HG03558 (cell line): Measurements from ENCODE around the gene CA12.

ENCODE experiments used
- ATAC-seq: cut with Tn5 transposase; IDR thresholded peaks from one replicate; pipeline ENCODE4 v1.9.1; 2021; ENCODE audit warnings: moderate number of reproducible peaks; ENCODE audit not compliant: unreplicated experiment; ENCODE audit errors: extremely low read depth

The CA12 gene

DNA sequence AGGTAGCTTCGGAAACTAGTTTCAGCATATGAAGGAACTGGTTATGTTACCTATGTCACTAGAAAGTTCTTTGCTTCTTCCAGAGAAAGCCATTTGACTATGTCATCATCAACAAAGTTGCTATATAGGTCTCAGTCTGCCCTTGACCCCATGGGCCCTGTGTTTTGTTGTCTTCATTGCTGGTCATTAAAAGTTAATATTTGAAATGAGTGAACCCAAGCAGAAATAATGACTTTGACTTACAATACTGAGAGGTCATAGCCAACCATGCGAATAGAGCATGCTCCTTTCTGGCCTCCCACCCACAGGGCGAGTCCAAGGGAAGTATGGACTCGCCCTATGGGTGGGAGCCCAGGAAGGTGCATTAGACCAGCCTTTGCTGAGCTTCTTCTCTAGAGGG, 63.3 kb downstream of the CA12 start:
- no peak for ATAC-seq

DNA sequence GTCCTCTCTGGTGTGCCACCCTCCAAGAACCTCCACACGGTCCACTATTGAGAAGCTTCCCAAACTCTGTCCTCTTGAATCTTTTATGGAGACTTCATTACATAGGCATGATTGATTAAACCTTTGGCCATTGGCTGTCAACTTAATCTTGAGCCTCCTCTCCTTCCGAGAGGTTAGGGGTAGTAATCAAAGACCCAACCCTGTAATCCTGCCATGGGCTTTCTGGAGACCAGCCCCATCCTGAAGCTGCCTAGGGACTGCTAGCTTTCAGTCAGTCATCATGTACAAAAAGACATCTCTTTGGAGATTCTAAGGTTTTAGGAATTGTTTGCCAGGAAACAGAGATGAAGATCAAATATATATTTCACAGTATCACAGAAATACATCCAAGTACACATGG, 67.2 kb downstream of the CA12 start:
- no peak for ATAC-seq

DNA sequence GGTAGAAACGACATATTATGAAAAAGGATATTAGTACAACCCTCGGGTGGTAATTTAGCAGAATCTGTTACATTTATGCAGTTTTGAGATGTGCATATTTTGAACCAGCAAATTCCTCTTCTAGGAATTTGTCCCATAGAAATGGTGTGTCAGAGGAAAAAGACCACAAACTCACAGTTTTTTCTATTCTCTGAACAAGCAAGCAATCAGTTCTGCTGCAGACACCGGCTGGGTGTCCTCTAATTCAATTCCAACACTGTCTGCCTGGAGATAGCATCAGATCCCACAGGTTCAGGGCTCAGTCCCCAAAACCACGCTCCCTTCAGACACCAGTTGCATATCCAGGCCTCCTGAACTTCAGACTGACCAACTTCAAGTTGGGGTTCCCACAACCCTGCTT, 67.8 kb downstream of the CA12 start:
- no peak for ATAC-seq

DNA sequence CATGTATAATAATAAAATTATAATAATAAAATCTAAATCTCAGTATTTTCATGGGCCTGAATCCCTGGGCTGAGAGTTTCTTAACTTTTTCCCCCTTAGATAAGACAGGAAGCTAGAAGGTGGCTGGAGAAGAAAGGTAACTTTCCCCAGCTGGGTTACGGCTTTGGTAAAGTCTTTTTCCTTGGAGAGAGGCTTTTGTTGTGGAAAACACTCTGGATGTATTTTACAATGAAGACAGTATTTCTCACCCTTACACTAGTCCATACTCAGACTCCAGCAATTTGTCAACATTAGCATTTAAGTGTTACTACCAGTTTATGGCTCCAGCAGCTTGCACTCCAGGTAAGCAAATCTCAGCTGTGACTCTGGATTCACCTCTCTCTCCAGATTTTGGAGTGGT, 69.4 kb downstream of the CA12 start:
- no peak for ATAC-seq

DNA sequence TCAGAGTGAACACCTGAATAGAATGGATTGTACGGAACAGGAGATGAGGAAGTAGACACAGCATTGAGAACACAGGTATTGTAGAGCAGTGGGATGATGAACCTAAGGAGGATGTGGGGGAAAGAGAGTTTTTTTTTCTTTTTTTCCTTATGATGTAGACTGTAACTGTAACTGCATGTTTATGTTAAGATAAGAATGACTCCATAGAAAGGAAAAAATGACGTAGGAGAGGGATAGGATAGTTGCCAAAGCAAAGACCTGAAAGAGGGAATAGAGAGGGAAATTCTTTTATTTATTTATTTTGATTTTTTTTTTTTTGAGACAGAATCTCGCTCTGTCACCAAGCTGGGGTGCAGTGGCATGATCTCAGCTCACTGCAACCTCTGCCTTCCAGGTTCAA, 71.0 kb downstream of the CA12 start:
- ATAC-seq: no peak

DNA sequence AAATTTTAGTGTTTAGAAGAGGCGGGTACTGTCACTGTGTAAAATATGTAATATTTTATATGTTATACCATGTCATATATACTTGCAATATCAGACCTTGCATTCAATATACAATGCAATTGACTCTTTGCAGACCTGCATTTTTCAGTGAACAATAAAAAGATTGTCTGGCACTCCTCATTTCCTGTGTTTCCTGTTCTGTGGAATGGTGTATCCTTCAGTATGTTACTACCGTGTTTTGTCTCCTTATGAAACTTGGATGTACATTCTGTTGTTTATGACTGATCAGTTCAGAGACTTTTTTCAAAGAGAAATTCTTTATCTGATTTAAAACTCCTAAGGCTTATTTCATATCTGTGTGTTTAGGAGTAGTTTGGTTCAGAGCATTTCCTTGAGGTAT, 72.7 kb downstream of the CA12 start:
- ATAC-seq: no peak

DNA sequence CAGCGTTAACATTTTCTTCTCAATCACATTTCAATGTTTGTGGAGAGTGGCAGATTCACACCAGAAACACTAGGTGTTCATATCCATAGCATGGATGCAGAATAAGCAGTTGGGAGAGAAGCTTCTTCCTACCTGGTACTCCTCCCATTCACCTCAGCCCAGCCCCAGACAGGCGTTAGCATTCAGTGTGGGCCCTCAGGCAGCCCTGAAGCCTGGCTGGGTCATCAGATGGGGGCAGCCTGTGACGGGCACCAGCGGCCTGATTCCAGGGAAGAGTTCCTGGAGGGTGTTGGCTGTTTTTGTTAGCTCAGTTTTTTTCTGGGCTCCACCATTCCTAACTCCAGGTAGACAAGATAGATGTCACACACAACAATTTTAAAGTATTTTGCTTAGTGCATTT, 73.2 kb downstream of the CA12 start:
- no peak for ATAC-seq

DNA sequence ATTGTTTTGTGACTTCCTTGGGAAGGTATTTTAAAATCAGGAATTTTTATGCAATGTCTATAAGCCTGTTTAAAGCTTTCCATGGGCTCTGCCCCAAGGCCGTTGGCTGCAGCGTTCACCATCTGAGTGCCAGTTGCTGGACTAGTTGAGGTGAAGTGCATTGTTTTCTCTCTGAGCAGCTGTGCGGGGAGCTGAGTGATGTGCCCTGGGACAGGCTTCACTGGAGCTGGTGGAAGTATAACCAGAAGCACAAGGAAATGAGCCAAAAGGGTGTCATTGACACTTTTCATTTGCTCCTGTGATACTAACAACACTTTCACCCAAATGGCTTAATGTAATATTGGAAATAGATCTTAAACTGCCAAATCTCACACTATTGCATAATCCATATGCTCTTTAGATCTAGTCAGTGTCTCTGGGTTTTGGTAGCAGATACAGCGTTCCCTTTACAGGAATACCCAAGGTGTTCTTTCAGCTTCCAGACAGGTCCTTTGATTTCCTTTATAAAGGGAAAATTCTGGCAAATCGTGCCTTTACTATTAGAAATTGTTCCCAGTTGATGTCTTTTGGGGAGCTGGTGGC, 75.1 kb downstream of the CA12 start:
- no peak for ATAC-seq

DNA sequence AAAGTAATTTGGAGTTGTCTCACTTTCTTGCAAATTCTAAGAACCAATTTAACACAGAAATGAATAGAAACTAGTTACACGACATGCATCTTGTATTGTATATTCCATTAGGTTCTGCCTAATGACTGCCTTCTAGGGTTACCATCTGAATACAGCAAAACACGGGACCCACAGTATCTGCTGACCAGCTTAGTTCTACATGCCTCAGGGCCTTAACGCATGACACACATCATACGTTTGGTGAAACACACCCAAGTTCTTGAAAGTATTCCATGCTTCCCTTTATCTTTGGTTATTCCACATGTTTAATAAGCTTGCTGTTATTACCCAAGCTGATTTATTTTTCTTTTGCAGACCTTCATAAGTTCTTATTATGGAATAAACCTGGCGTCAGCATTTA, 76.4 kb downstream of the CA12 start:
- ATAC-seq: no peak

DNA sequence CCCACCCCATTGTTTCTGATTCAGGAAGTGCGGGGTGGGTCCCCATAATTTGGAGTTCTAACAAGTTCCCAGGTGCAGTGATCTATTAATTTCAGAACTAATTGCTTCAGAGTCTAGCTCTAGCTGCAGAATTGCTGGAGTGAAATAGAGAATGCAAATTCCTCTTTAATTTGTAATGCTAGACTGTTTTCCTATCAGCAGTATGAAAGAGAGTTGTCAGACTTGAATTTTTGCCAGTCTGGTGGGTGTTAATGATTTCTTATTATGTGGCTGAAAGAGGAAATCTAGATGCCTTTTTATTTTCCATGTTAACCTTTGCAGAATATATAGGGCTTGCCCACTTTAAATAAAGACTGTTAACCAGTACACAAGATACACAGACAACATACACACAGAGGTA, 80.6 kb downstream of the CA12 start:
- no peak for ATAC-seq

DNA sequence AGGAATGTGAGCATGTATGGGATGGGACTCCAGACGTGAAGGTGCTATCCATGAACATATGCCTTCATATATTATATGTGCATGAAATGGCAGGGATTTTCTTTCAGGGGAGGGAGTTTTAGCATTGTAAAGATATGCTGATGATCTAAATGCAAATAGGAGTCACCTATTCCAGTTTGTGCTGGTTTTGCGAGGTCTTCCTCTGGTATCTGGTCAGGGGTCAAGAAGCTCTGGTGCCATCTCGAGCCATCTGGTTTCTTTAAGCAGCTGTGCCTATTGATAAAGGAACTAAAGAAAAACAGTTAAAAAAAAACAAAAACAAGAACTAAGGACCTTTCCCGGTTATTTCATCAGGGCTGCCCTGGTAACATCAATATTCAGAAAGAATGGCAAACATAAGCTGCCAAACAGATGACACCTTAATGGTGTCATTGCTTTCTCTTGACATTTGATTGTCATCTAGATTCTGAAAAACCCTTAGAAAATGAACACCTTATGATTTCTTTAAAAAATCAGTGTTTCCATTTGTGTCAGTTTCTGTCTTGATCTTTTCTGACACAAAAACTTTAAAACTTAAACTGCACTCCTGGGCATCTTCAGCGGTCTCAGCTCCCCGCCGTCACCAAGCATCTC, 81.6 kb downstream of the CA12 start:
- no peak for ATAC-seq

DNA sequence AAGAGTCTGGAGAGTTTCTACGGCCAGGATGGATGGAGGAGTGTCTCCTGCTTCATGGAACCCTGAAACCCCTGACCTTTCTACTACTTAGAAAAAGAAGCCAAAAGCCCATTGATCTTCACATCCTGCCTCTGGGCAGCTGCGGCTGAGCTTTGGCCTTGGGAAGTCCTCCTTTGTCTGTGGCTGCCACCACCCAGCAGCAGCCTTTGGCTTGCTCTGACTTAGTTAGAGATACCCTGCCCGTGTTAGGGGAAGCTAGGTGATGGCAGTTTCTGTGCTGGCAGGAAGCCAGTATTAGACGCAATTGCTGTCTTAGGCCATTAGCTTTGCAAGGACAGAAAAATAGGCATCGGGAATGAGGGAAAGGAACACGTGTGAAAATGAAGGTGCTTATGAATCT, 85.5 kb downstream of the CA12 start:
- ATAC-seq: no peak

DNA sequence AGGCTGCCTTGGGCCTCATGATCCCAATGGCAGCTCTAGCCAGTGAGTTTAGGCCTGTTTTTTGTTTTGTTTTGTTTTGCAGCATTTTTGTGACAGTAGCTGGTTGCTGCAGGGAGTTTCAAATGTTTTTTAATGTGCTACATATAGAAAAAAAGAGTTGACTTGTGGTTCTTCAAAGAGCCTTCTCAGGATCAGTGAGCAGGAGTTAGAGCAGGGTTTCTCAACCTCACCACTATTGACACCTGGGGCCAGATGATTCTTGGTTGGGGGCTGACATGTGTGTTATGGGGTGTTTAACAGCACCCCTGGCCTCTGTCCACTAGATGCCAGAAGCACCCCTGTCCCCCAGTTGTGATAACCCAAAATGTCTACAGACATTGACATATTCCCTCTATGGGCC, 86.3 kb downstream of the CA12 start:
- ATAC-seq: no peak

DNA sequence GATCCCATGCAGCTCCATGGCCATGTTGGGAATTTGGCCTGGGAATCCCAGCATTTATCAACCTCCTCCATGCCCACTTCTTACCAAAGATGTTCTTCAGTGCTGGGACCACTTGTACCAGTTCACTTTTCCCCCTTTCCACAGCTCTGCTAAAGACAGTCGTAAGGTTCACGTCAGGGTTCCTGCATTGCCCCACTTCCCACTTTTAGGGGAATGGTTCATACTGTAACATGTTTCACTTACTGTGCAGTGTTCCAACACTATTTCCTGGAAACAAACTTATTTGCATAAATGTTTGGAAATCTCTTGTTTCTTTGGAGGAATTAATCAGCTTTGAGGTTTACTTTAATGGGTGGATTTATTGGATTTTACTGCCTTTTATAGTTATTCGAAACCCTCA, 87.3 kb downstream of the CA12 start:
- no peak for ATAC-seq

DNA sequence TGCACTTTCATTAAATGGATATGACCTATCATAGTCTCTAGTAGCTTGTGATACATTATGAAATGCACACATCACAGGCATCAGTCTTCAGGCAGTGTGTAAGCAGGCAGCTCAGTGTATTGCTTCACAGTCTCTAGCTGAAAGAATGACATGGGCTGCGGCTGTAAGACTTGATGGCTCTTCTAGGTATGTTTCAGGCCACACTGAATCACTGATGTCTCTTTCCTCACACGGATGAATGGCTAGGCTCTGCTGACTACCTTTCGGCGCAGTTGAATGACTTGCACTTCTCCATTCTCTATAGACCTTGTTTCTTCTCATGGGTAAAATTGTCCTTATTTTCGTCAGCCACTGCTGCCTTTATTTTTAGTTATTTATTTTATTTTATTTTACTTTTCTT, 88.9 kb downstream of the CA12 start:
- no peak for ATAC-seq

DNA sequence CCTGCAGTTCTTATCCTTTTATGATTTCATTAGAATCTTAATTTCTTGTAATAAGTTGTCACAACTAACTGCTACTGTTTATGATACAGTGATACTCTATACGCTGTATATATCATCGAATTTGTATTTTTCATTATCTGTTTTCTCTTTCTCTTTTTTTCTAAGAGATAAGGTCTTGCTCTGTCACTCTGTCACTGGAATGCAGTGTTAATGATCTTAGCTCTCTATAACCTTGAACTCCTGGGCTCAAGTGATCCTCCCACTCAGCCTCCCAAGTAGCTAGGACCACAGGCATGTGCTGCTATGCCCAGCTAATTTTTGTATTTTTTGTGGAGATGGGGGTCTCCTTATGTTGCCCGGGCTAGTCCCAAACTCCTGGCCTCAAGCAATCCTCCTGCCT, 89.4 kb downstream of the CA12 start:
- ATAC-seq: no peak

DNA sequence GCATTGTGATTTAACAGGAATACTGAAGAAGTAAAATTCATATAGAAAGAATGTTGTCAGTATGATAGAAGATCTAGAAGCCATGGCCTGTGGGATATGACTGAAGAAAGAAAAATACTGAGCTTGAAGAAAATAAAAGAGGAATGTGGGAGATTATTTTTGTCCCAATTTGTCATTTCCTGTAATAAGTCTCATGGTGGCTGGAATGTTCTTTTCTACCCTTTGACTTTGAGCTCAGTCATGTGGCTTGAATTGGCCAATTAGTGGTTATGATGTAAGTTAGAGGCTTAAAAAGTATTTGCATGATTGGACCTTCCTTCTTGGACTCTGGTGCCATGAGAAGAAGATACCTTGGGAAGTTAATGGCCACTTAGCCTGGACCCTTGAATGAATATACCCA, 90.1 kb downstream of the CA12 start:
- no peak for ATAC-seq

DNA sequence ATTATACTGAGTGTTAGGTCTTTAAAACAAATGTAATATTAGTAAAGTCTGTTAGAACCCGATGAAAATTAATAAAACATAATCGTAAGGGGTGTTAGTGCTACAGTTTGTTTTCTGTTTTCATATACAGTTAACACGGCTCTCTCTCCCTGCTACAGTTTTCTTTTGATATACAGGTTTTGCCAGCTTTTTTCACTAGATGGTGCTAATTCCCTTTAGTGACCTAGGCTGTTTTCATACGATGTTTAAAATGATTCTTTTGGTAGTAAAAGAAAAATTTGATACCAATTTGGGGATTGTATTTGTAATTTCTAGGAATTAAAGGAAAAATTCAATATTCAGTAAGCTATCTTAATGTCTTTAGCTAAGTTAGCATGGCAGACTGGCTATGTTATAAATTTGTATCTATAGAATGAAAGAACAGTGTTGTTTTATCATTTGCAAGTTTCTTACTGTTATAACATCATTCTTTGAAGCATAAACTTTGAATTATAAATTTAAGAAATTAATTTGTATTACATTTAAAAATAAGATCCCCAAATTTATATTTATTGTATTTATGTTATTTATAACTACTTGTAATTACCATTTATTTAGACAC, 92.8 kb downstream of the CA12 start:
- ATAC-seq: no peak

DNA sequence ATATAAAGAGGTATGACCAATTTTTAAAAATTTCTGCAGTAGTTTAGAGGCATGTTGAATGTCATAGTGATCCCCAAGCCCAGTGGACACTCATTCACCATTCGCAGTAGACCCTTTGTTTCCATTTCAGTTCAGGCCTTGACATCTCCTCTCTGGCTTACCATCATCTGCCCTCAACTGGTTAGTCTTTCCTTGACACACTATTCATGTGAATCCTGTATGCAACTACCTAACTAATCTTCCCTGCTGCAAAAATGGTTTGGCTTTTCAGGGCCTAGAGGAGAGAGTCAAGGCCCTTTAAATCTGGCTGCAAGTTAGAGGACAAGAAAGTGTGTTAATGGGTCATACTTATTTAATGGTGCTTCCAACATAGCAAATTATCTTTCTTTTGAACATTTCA, 93.3 kb downstream of the CA12 start:
- ATAC-seq: no peak

DNA sequence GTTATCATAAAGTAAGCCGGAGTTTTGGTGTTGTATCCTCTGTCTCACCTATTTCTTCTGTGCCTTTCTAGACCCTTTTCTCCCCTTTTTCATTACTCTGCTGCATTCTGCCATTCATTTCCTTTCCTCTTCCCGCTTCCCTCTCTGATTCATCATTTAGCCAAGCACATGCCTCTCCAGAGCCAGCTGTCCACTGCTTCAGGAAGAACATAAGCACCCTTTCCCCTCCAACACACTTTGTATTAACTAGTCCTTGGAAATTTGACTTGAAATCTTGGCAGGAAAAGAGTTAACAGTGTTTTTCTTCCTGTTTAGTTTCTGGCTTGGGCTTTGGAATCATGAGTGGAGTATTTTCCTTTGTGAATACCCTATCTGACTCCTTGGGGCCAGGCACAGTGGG, 94.5 kb downstream of the CA12 start:
- ATAC-seq: no peak

DNA sequence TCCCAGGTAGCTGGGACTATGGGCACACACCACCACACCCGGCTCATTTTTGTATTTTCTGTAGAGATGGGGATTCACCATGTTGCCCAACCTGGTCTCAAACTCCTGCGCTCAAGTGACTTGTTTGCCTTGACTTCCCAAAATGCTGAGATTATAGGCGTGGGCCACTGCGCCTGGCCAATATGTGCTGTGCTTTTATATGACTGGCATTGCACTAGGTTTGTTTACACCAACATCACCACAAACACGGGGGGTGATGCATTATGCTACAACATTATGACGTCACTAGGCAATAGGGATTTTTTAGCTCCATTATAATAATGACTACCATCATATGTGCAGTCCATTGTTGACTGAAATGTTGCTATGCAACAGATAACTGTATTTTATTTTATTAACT, 97.3 kb downstream of the CA12 start:
- ATAC-seq: no peak

DNA sequence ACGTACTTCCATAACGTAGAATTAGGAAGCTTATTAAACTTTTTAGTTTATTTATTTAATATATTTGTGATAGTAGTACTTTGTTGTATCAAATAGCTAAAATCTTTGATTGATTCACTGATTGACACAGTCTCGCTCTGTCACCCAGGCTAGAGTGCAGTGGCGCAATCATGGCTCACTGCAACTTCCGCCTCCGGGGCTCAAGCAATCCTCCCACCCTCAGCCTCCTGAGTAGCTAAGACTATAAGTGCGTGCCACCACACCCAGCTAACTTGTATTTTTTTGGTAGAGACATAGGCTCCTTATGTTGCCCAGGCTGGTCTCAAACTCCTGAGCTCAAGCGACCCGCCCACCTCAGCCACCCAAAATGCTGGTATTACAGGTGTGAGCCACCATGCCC, 98.5 kb downstream of the CA12 start:
- ATAC-seq: no peak
